Pulmonary artery endothelial cell (primary cell): Measurements from ENCODE around the gene CT47B1. TPM values are rescaled to one million over a fixed set of nuclear protein-coding genes. Genes with fewer than 3 reads are reported as not detected.
A peak's percentile ranks its signal among the peaks of the same experiment; 100 is the strongest.
"Not testable (repeated sequence)": the region's sequence is repeated elsewhere in the genome, so short reads cannot be mapped to it uniquely, and the experiment has no call there.

Source experiments
- DNase-seq: peaks from one replicate; pipeline ENCODE4 v3.0.0-alpha.2; 2011; ENCODE audit warnings: low read depth, low spot score
- total RNA-seq: library from RNA; depleted of rRNA; stranded (reverse); fragments of >200 nt; gene quantifications from 2 replicates; pipeline ENCODE4 v1.2.3, GENCODE V29; 2014

CT47B1 gene
- total RNA-seq, result not detected in 2 replicates

DNA sequence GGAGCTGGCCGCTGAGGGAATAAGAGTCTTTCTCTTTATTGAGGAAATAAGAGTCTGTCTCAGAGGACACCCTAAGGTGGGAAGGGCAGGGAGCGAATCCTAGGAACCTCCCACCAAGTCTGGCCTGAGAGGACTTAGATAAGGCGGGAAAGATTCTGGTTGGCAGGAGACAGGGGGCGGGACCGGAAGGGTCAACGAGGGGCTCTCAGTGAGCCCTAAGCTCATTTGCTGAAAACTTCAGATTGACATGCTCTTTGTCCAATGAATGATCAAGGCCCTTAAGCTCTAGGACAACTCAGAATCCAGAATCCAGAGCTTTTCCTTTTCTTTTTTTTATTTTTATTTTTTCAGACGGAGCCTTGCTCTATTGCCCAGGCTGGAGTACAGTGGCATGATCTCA lies at the start of gene CT47B1:
CT47B1 (minus strand) TSS at position 101 of the 400 bp plus-strand sequence. CDS start 196 bp downstream, outside the sequence.
- DNase-seq, result not testable (repeated sequence)

DNA sequence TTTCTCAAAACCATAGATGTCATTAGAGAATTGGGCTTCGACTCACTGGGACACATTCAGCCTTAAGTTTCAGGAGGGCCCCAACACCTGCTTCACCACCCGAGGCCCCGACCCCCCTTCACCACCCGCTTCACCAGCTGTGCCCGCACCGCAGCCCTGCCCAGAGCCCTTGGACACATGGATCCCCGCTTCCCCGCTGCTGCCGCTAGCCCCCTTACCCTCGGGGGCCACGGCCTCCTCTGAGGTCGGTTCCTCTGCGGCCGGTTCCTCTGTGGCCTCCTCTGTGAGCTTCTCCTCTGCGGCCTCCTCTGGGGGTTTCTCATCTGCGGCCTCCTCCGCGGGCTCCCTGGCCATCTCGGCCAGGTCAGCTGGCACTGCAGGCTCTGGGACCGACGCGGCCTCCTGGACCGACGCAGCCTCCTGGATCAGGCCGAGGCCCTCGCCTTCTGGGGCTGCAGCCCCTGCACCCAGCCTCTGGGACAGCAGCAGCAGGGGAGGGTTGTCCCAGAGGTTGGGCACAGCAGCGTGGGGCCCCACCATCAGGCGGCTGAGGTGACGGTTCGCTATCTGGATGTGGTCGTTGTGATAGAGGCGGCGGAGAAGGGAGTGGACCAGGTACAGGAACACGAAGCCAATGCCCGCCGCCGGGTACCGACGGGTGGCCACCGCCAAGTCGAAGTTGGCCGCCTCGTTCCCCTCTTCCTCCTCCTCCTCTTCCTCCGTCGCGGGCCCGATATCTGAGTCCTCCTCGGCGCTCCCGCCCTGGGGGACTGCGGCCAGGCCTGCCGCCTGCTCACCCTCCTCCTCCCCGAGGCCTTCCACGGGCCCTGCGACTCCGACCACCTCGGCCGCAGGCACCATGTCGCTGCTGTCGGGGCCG lies 748 bp downstream of the CT47B1 start:
- DNase-seq, result no peak

DNA sequence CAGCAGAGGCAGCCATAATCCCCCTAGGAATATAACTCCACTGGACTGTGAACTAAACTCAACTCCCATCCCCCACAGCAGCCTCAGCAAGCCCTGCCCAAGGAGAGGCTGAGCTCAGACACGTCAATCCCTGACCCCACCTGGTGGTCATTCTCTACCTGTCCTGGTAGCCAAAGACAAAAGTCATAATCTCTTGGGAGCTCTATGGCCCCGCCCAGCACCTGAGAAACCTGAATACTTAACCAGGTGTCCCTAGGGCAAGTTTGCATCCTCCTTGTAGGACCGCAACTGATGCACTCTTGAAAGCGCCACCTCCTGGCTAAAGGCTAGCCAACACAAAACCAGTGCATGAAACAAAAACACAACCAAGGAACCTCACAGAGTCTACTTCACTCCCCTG lies 18.4 kb downstream of the CT47B1 start:
- no peak for DNase-seq

DNA sequence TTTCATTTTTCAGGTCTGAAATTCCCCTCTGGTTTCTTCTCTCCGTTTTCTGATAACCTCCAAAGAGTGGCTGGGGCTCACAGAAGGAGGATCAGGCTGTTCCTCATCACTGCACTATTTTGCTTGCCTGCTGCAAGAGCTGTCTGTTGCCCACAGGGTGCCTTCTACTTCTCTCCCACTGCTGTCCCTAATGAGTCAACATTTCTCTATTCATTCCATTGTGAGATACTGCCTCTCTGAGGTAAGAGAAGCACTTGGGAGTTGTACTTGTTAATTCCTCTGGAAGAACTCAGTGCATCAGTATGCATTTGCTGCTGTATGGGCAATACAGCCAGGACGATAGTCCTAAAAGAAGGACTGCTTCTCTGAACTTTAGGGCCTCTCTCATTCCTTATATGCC lies 34.8 kb downstream of the CT47B1 start:
- no peak for DNase-seq

DNA sequence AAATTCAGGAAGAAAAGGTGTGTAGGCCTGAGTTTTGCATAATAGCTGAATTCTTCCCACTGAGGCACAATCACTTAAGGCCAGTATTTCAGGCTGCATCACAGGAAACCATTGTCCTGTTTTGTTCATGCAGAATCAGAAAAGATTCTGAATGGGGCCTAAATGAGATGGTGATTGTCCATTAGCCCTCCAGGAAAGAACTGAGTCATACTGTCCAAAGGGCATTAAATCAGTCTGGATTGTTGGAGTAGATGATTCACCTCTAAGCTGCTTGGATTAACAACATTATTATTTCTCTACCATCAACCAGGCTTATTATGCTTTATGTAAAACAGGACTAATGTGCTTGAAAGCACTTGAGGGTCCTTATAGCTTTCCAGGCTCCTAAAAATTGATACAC lies 36.2 kb downstream of the CT47B1 start:
- peak; percentile 4 for DNase-seq

DNA sequence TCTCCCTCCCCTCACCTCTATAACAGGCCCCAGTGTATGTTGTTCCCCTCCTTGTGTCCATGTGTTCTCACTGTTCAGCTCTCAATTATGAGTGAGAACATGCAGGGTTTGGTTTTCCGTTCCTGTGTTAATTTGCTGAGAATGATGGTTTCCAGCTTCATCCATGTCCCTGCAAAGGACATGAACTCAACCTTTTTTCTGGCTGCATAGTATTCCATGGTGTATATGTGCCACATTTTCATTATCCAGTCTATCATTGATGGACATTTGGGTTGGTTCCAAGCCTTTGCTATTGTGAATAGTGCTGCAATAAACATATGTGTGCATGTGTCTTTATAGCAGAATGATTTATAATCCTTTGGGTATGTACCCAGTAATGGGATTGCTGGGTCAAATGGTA lies 48.5 kb downstream of the CT47B1 start:
- DNase-seq, result not testable (repeated sequence)

DNA sequence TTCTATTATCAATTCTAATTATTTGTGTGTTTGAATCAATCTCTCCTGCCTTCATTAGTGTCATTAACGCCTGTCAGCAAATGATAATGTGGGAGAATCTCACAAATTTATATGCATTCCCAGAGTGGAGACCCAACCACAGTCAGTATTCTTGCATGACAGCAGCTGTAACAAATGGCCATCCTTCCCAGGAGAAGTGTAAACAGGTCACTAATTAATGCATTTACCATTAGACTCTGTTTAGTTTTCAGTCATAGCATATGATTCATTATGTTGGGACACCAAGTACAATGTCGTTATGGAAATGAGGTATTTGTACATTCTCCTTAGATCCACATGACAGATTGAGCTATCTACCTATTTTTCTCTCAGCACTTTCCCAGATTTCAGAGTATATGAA lies 50.5 kb downstream of the CT47B1 start:
- no peak for DNase-seq

DNA sequence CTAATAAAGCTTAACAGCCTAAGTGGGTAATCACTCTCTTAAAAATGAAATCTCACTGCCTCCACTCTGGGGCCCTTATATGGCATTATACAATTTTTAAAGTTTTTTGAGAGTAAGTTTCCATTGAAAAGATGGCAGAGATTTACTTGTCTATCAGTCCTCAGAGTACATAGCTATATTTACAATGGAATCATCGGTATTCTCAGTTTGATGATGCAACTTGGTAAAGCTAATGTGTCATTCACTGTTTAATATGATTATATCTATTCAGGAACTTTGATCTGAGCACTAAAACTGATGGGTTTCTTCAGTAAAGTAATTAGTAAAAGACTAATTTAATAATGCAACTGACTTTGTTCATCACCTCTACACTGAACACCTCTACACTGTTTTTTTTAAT lies 51.6 kb downstream of the CT47B1 start:
- no peak for DNase-seq

DNA sequence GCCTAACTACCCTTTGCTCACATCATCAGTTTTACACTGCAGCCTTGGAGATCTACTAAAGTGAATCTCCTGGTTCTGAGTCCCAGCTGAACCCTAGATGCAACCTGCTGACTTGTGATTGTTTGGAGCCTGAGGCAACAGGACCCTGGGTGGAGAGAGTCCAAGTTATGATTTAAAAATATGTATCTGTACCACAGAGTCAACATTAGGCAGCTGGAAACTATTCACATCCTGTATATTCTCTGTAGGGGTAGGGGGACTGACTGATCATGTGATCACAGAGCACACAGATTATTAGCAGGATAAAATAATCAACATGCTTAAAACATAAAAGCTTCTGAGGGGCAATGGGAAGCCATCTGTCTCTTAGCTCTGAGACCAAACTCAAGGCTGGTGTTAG lies 52.1 kb downstream of the CT47B1 start:
- DNase-seq, result no peak

Other genes starting within 250 kb of the CT47B1 start
- gene C1GALT1C1, start 245.8 kb downstream of the CT47B1 start, total RNA-seq, result 68.4 and 86.1 TPM in 2 replicates
- not detected in 2 replicates for gene CT47A11, start 61.3 kb upstream of the CT47B1 start, total RNA-seq
- not detected in 2 replicates for gene CT47A10, start 66.2 kb upstream of the CT47B1 start, total RNA-seq
- not detected in 2 replicates for gene CT47A9, start 71.0 kb upstream of the CT47B1 start, total RNA-seq
- gene CT47A8, start 75.9 kb upstream of the CT47B1 start, total RNA-seq, result not detected in 2 replicates
- gene CT47A7, start 80.7 kb upstream of the CT47B1 start, total RNA-seq, result not detected in 2 replicates
- not detected in 2 replicates for gene CT47A6, start 85.6 kb upstream of the CT47B1 start, total RNA-seq
- gene CT47A5, start 90.5 kb upstream of the CT47B1 start, total RNA-seq, result not detected in 2 replicates
- not detected in 2 replicates for gene CT47A4, start 95.3 kb upstream of the CT47B1 start, total RNA-seq
- not detected in 2 replicates for gene CT47A3, start 100.2 kb upstream of the CT47B1 start, total RNA-seq
- gene CT47A2, start 105.1 kb upstream of the CT47B1 start, total RNA-seq, result not detected in 2 replicates
- not detected in 2 replicates for gene CT47A1, start 109.9 kb upstream of the CT47B1 start, total RNA-seq
- gene GLUD2, start 171.7 kb upstream of the CT47B1 start, total RNA-seq, result 3.5 and 3.7 TPM in 2 replicates